Activated gamma-delta T cell (primary cell): ENCODE measurements around the gene ZNF366.
"Not testable (repeated sequence)": the region's sequence is repeated elsewhere in the genome, so short reads cannot be mapped to it uniquely, and the experiment has no call there.

Experiments
- DNase-seq: peaks from one replicate; lab custom pipeline; 2025; lab: John Stamatoyannopoulos, UW

The ZNF366 gene

DNA sequence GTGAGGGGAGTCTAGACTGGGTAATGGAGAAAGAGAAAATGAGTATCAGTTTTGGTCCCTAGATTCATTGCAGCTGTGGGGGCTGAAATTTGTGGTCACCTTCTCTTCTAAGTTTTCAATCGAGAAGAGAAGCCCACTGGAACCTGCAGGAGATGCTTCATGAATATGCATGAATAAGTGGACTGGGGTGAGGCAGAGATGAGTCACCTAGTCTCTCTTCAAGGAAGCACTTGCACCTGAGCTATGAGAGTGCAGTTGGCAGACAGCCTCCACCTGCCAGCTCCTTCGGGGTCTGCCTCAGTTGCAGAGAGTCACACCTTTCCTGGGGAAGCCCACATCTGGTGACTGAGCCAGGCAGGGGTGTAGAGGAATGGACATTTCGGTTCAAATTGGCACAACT lies 69.1 kb downstream of the ZNF366 start:
- DNase-seq, result no peak

DNA sequence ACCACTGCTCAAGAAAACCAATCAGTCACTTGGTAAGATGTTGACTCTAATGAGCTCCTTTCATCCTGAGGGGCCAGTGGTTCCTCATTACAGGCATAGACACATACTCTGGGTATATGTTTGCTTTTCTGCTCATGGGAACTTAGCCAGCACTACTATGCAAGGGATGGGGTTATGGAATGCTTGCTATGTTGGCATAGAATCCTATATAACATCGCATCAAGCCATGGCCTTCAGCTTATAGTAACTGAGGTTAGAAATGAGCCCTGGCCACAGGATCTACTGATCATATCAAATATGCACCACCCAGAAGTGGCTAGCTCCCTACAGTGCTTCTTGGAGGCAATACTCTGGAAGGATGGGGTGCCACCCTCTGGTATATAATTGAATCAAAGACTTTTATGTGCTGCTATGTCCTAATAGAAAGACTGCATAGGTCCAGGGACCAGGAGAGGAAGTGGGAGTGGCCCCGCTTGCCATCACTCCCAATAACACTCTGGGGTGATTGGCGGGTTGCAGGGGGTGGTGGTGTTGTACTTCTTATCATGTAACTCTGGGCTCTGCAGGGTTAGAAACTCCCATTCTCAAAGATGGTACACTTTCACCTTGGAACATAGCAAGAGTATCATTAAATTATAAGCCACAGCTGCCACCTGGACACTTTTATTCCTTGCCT lies 70.3 kb downstream of the ZNF366 start:
- no peak for DNase-seq

DNA sequence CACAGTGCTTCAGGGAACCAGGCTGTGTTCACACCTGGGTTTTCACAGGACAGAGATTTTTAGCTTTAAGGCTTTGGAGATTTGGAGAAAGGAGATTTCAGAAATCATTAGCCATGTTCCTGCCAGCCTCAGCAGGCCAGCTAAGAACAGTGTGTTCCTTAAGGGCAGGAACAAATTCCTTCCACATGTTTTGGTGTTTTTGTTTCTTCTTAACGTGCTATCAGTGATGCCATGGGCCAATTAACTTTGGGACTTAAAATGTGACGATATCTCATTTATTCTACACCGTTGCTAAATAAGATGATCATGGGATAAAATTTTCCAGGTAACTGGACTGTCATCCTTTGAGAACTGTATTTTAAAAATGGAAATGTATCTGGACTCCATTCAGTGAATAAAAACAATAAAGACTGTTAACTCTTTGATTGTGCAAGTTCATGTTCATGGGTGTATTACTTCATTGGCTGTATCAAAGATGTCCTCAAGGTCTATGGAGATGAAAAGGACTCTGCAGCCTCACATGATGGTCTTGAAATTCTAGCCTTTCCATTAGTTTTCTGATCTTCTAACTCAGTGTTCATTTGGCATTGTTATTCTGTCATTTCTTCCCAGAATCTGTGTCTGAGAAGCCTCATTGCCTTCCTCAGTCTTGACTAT lies 72.3 kb downstream of the ZNF366 start:
- DNase-seq, result no peak

DNA sequence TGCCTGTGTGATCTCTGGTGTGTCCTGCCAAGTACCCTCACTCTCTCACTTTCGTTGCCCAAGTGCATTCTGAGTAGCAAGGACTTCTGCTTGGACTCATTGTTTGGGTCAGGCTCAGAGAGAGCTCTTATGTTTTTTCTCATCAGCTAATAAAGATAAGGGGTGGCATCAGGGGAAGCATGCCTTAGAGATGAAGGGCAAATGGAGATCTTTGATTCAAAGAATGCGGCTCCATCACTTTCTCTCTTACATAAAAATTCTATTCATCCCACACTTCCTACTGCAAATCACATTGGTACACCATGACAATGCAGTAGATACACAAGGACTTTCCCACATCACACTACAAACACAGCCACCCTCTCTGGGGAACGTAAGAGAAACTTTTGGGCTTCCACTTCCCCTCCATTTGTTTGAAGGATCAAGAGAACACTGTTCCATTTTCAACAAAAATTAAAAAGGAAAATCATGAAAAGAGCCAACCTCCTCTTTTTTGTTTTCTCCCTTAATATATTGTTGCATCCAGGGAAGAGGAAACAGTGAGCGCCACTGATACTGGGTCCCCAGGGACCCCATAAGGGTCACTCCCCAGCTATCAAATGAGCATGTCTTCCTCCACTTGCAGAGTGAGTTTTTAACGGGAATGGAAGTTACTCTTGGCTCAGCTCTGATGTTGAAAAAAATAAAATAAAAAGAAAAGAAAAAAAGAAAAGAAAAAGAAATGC lies 73.0 kb downstream of the ZNF366 start:
- no peak for DNase-seq

DNA sequence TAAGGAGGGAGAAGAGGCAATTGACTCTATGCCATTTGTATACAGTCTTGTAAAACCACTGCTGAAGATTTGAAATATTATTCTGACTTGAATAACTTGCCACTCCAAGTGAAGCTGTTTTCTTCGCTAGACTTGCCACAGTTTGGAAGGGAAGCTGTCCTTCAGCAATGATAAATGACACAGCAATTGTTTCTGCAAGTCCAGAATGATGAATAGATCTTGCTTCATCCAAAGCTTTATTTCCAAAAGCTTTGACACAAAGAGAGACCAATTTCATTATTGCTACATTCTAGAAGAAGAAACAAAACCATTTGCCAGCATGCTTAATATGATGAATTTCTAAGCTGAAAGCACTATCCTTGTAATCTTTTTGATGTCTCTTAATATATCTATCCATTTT lies 73.7 kb downstream of the ZNF366 start:
- no peak for DNase-seq

DNA sequence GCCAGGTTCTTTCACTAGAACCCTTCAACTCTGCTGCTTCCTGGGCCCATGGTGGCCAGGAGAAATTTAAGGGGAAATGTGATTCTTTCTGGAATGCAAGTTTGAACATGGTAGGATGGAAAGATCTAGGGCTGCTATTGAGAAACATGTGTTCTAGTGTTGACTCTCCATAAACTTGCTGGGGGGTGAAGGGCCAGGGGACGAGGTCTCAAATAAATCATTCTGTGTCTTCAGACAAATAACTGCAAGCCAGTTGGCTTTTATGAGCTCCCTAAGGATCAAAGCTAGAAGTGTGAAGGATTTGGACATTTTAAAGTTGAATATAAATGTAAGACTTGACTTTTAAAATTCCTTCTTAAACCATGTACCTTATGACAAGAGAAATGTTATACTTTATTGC lies 78.5 kb downstream of the ZNF366 start:
- DNase-seq, result no peak

DNA sequence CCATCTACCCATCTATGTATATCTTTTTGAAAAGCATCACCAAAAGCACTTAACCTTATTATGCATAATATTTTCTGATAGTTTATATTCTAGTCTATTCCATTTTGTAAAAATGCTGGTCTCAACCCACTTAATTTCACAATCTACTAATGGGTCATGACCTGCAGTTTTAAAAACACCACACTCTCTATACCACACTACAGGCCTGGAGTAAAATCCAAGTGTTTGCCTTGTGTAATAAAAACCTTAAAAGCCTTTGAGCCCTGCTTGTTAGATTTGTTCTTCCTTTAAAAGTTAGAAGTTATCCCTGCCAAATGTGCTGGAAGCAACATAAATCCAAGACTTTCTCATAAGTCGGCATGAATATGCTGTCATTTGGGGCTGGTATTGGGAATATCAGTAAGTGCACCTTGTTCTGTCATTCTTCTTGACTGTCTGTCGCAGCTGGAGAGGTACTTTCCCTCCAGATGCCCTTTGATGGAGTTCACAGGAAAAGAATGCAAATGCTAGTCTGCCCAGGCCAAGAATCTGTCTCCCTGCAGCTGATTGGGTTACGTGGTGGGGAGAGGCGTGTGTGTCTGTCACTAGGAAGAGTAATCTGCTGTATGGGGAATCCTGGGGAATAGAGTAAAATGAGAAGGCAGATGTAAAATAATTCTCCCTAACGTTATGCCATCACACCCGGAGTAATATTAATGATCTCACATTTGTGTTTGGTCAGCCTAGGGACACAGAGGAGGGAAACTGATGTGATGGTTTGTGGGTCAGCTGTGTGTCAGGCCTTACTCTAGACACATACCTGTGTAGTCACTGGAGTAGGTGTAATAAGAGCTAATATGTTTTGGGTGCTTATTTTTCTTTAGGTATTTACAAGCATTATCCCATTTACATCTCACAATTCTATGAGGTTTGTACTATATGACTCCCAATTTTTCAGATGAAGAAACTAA lies 79.4 kb downstream of the ZNF366 start:
- no peak for DNase-seq

DNA sequence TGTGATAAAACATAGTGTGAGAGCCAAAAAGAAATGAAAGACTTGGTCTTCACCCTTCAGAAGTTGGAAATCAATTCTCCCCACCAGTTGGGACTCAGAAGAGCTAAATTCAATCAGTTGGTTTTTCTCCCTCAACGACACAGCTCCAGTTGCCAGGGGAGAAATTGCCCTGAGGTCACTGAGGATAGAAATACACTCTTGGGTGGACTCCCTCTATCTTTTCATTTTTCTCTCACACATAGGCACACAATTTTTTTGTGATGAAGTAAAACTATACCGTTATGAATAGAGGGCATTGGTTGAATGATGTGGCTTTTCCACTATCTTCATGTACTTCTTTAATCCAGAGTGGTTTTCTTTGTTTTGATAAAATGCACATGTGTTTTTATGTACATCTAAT lies 80.2 kb downstream of the ZNF366 start:
- no peak for DNase-seq

DNA sequence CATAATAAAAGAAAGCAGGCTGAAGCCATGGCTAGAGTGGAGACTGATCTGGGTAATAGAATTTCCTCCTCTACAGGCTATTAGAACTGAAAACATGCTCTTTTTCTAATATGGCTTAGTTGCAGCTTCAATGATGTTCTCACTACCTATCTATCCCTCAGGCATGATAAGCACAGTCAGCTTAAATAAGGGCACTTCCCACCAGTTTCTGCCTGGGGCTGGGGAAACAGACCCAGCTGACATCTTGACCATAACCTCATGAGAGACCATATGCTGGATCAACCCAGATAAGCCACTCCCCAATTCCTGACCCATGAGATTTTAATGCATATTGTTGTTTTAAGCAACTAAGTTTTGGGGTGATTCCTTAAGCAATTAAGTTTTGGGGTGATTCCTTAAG lies 81.2 kb downstream of the ZNF366 start:
- DNase-seq, result no peak

DNA sequence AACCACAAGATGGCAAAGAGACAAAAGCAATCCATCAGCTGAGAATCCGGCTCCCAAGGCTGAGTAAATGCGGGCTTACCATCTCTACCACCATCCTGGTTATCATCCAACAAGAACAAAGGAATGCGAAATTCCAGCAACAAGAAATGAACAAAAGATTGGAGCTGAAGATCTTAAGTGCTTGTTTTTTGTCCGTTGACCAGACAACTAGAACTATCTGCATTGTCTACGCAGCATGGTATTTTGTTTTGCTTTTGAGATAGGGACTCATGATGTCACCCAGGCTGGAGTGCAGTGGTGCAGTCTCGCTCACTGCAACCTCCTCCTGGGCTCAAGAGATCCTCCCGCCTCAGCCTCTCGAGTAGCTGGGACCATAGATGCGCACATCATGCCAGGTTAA lies 88.9 kb downstream of the ZNF366 start:
- DNase-seq, result no peak

DNA sequence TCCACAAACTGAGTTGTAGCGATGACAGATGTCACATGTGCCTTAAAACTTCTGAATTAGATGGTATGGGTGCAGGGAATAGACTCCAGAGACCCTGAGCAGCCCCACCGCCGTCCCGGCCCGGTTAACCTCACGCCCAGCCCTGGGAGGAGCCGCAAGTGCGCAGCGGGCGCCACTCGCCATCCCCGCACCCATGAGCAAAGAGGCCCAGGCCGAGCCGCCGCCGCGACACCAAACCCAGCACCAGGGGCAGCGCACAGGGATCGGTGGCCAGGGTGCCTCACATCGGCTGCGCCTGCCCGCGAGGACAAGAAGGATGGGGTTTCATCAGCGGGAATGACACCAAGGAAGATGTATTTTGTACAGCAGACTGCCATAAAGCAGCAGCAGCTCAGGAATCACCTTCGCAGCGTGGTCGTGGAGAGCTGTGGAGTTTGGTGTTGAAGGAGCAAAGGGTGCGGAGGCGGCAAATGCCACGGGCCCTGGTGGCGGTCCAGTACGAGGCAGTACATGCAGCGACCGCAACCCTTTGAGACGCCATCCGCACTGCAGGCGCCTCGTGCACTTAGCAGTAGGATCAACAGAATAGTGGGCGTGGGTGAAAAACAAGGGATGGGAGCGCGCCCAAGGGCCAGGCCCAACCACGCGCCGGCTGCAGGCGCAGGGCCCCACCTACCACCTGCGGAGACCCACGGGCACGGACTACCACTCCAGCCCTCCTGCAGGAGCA lies 89.7 kb downstream of the ZNF366 start:
- DNase-seq, result peak; percentile 12

DNA sequence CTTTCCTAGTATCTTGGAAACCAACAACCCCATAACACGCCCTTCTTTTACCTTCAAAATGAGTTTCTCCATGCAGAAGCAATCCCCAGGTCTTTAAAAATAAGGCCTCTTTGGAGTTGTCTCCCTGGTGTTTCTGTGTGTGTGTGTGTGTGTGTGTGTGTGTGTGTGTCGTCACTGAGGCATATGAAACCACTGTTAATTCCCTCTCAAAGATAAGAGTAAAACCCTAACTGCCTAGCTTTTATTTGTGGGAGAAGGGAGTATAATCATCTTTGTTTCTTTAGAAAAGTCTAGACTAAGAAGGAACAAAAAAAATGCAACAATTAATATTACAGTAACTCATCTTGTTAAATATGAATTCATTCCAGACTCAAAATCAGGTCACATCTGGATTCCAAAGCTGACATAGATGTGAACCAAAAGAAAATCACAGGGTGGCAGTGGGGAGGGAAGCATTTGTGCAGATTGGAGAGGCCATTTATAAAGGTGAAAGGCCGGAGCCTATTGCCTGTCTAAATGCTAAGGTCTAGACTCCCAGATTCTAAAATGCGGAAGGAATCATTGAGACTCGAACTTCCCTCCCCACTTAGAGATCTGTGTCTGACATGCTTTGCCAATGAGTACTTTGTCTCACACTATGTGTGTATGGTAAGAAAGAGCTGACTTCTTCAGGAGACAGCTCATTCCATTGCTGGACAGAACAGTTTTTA lies 91.4 kb downstream of the ZNF366 start:
- no peak for DNase-seq

DNA sequence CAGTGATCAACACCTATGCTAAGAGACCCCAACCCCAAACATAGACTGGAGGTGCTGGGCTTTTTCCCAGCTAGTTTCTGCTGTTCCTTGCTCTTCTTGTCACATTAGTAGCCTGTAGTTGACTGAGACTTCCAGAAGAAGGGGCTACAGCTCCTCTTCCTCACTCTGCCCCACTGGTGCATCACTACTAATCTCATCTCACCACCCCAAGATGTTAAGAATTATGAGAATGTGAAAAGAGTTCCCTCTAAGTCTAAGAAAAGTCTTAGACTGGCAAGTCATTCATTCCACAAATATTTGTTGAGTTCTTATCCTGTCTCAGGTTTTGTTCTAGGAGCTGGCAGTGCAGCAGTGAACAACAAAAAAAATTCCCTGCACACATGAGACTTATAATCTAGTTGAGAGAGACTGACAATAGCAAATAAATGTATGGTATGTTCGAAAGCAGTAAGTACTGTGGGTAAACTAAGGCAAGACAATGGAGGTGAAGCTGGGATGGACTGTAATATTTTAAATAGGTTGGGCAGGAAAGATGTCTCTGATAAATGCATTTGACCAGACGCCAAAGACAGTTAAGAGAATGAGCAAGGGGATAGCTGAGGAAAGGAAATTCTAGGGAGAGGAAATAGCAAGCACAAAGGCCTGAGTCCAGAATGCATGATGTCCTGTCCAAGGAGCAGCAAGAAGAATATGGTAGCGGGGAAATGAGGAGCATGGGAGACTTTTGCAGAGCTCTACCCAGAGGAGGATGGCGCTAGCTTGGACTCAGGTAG lies 94.7 kb downstream of the ZNF366 start:
- DNase-seq, result no peak

DNA sequence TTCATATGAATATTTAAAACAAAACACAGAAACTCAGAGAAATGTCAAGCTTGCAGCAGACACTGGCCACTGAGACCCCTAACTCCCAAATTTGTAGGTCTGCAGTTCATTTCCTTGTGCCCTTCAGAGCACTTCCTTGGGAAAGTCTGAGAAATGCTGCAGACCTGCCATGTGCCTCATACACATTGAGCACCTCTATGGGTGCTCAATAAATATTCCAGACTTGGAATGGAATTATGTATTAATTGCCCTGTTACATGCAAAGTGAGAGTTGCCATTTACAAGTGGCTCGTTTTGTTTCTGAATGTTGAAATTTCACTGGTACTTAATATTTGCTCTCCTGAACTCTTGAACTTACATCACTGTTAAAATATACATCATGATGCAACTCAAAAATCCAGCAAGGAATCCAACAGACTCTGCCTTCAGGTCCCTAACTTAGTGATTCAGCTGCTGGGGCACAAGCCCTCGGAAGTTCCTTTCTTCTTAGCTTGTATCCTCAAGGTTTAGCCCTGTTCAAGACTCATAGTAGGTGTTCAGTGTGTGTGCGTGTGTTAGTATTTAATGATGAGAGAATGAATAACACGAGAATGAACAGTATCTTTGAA lies 96.4 kb downstream of the ZNF366 start:
- DNase-seq, result no peak

DNA sequence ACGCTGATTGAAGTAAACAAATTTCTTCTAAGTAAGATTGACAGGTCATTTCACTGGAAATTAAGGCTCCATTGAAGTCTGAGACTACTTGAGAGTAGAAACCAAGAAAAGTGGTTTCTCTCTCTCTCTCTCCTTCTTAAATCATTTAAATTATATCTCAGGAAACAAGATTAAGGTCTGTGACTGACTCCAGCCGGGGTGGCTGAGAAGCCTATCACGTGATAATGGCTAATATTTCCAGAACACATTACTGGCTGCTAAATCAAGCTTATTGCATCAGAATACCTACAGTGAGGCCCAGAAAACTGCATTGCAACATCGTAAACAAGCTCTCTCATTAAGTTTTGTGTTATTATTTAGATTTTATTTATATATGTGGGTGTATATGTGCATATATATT lies 98.6 kb downstream of the ZNF366 start:
- DNase-seq, result no peak

DNA sequence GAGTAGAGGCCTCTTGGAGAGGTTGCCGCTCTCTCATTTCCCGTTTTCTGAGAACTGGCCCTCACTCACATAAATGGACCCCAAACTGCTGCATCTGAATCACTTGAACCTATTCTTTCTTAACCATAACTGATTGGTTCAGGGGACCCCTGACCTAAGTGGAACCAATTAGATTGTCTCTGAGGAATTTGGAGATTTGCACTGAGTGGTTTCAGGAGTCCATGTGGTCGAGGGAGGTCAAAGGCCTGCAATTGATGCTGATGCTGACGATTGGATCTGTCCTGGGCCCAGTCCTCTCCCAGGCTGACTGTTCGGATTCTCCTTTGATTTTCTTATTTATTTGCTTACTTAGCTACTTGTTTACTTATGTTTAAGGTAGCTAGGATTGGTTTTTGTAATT lies 99.1 kb downstream of the ZNF366 start:
- no peak for DNase-seq

DNA sequence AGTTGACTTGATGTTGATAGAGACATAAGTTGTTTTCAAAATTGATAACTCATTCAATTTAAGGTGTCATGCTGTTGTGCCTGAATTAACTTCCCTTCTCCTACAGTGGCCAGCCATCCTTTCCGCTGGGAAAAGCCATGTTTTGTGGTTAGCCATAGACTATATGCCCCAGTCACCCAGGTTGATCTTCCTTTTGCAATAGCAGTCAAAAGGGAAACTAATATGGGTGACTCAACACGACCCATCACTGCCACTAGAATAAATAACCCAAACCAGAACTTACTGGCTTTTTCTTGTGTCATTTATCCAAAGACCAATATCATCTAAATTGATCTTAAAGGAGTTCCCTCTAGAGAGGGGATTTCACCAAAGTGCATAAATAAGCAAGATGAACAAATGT lies 99.7 kb downstream of the ZNF366 start:
- DNase-seq, result no peak

DNA sequence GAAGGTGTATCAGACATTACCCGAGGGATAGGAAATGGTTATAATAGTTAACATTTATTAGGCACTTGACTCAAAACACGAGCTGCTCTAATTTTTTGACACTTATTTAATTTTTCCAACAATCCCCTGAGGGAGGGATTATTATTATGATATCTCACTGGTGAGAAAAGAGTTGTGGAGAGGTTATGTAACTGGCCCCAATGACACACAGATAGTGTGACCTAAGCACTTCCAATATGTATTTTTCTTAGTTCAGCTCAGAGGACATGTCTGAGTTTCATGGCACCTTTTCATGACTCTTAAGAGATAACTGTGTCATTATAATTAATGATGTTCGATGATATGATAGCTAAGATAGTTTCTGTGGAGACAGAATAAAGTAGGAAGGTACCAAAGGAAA lies 100.1 kb downstream of the ZNF366 start:
- DNase-seq, result no peak

DNA sequence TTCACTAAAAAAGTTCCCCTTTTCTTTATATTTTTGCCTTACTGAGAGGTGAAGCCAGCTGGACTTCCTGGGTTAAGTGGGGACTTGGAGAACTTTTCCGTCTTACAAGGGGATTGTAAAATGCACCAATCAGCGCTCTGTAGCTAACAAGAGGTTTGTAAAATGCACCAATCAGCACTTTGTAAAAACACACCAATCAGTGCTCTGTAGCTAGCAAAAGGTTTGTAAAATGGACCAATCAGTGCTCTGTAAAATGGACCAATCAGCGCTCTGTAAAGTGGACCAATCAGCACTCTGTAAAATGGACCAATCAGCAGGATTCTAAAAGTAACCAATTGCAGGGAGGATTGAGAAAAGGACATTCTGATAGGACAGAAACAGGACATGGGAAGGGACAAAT lies 102.4 kb downstream of the ZNF366 start:
- not testable (repeated sequence) for DNase-seq
